Renal cortex interstitium (tissue), 11 donors: ENCODE results near the gene MSH5. TPM values are rescaled to one million over a fixed set of nuclear protein-coding genes. Genes with fewer than 3 reads are reported as not detected.
"Not testable (repeated sequence)": the region's sequence is repeated elsewhere in the genome, so short reads cannot be mapped to it uniquely, and the experiment has no call there.

Experiments
- DNase-seq, 11 donors: peaks; one replicate each; pipeline ENCODE4 v3.0.0-alpha.2; 2013; ENCODE audit warnings: low read depth in 9 of 11, low spot score in 4 of 11; ENCODE audit errors: extremely low read depth in 1 of 11
- polyA plus RNA-seq, 3 donors: library from polyadenylated mRNA; unstranded; fragments of 120-200 nt; gene quantifications; one replicate each; pipeline ENCODE4 v1.2.1, GENCODE V29; 2013; ENCODE audit not compliant: insufficient read length in 3 of 3

The MSH5 gene
- polyA plus RNA-seq, 3 donors, result 21.4 to 59.0 (median 22.1) TPM

DNA sequence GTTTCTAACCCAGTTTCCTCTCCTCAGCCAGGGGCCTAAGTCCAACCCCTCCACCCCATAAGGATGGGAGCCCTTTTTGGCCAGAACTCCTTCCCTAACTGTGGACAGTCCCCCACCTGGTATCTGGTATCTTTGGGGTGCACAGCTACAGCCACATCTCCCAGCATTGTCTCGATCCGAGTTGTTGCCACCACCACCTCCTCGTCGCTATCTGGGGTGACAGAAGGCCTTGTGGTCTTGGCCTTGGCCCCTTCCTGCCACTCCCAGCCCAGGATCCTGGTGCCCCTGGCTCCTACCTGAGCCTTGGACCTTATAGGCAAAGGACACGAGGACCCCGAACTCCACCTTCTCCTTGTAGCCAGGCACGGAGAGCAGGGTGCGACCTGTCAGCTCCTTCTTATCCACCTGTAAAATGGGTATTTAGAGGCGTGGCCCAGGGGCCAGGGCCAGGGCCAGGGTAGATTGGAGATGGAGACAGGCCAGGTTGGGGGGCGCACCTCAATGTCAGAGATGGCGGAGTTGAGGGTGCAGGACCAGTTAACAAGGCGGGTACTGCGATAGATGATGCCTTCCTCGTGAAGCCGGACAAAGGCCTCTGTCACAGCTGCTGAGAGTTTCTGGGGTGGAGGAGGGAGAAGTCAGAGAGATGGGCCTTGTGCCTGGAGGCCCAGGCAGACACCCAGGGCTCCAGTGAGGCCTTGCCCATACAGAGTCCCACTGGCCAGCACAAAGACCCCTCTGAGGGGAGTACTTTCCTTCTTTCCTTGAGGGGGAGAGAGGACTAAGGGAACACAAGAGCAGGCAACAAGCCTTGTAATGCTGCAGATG, 44.5 kb downstream of the MSH5 start:
- DNase-seq, result no peak

DNA sequence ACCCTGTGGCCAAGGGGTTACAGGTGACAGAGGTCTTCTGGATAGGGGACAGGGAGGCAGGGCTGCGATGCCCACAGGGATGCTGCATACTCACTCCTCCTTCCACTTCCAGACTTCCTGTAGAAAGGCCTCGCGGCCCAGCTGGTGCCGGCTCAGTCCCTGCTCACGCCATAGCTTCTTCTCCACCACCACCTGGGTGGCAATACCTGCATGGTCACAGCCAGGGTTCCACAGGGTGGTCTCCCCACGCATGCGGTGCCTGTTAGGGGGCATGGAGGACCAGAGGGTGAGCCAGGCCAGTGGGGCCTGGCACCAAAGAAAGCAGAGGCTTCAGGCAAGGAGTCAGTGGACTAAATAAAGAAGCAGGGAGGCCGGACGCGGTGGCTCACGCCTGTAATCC, 45.7 kb downstream of the MSH5 start:
- no peak for DNase-seq

DNA sequence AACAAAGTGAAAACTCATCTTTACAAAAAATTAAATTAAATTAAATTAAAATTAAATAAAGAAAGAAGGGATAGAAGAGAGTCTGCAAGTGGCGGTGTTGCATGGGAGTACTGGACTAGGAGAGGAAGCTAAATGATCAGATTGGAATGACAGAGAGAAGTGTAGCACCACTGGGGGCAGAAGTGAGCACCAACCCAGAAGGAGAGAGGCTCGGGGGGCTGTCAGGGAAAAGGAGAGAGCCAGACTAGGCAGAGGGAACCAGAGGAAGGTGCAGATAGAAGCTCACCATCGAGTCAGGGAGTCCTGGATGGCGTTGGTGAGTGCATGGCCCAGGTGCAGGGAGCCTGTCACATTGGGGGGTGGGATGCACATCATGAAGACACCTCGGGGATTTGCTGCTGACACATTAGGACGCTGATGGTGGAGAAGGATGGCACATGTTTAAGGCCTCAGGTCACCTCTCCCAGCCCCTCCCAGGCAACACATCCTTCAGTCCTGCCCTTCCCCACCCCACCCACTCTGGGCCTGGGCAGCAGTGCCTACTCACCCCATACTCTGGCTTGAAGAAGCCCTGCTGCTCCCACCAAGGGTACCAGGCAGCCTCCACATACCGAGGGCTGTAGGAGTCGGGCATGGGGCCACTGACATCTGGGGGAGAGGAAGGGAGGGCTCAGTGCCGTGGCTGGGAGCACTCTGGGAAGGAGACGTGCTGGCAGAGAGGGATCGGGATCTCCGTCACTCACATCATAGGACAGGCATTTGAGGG, 51.7 kb downstream of the MSH5 start:
- DNase-seq, result peak in 2 of 11 donors; percentile 58 to 65

DNA sequence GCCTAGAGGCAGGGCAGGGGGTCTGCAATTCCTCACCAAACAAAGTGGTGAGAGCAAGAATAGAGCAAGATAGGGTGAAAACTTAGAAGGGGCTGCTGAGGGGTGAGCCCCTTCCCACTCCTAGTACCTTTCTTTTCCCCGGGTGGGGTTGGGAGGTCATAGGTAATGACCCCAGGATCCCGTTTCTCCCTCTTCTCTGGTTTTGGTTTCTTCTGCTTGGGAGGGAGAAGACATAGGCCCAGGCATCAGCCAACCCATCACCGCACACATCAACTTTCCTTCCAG, 52.2 kb downstream of the MSH5 start:
- no peak for DNase-seq

- DNase-seq, result no peak
Observed at GRCh38 chr6:31792761-31793171, 53.0 kb downstream of the MSH5 start.

GRCh38 chr6:31793927-31794245, 54.1 kb downstream of the MSH5 start:
- not testable (repeated sequence) for DNase-seq

- DNase-seq, result no peak
Observed at GRCh38 chr6:31794294-31794865, 54.6 kb downstream of the MSH5 start.

GRCh38 chr6:31794866-31795615, 55.2 kb downstream of the MSH5 start:
- no peak for DNase-seq

DNA sequence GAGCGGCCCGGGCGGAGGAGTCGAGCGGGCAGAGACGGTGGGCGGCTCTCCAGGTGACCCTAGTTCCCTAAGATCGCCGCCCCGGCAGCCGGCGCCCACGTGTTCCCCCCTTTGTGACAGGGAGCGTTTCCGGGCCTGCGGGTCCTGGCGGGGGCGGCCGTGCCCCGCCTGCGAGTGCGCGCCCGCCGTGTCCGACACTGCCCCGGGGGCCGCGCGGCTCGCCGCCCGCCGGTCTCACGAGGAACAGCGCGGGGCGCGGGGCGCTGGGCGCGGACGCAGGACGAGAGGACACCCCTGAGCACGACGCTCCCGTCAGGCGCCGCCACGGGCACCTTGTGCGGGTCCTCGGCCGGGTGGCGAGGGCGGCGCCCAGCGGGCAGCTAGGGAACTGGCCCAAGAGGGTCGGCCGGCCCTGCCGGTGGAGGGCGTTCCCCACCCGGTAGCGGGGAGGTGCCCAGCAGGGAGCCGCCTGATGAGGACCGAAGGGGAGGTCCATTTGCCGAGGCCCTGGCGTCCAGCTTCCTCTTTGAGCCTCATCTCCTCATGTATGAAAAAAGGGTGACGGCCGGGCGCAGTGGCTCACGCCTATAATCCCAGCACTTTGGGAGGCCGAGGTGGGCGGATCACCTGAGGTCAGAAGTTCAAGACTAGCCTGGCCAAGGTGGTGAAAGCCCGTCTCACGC, 56.0 kb downstream of the MSH5 start, which contains the start of gene VARS1:
TSS of gene VARS1 (minus strand) at position 137 of the 683 bp plus-strand sequence. CDS start 535 bp downstream, outside the sequence.
- peak in 9 of 11 donors; percentile 70 to 85 (median 79) for DNase-seq

- DNase-seq, result no peak
Observed at GRCh38 chr6:31796993-31797385, 57.2 kb downstream of the MSH5 start.

- no peak for DNase-seq
Observed at GRCh38 chr6:31797588-31797987, 57.8 kb downstream of the MSH5 start.

DNA sequence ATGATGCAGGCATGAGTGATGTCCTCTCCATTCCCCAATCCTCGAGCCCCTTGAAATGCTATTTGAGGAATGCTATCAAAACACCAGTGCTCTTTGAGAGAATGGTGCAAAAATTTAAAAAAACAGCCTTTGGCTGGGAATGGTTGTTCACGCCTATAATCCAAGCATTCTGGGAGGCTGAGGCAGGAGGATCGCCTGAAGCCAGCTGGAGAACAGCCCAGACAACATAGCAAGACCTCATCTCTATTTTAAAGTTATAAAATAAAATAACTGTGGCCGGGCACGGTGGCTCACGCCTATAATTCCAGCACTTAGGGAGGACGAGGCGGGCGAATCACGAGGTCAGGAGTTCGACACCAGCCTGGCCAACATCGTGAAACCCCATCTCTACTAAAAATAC, 60.0 kb downstream of the MSH5 start:
- no peak for DNase-seq

GRCh38 chr6:31801031-31801927, 61.5 kb downstream of the MSH5 start:
- DNase-seq, result not testable (repeated sequence)

DNA sequence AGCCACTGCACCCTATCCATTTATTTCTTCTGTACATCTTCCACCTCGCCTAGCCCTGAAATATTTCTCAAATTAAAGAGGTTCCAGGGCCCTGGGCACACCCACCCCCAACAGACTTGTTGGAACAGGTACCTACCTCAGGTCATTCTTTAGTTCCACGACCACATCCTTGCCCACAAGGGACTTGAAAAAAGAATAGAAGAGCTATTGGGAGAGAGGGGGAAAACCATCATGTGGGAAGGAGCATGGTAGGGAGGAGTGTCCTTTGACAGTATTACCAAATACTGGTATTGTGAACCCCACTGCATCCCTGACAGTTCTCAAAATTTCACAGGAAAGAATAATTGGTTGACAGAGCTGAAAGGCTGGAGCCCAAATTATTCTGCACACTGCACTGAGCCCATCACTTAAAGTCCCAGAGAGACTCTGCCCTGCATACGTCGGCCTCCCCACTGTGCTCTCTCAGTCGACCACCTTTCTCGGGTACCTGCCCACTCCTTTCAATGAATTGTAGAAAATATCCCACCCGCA, 66.2 kb downstream of the MSH5 start:
- no peak for DNase-seq

GRCh38 chr6:31806470-31807272, 66.9 kb downstream of the MSH5 start, which contains the start of gene LSM2:
TSS of gene LSM2 (minus strand) at chr6:31806966. CDS start at chr6:31806757, 209 bp downstream.
- DNase-seq, result peak; percentile 89 to 98 (median 96)

DNA sequence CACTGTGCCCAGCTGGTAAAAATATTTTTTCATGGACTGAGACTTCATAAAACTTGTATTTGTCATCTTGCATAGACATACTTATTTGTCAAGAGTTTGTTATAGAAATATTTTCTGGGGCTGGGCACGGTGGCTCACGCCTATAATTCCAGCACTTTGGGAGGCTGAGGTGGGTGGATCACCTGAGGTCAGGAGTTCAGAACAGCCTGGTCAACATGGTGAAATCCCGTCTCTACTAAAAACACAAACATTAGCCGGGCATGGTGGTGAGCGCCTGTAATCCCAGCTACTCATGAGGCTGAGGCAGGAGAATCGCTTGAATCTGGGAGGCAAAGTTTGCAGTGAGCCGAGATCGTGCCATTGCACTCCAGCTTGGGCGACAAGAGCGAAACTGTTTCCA, 68.8 kb downstream of the MSH5 start:
- not testable (repeated sequence) for DNase-seq

DNA sequence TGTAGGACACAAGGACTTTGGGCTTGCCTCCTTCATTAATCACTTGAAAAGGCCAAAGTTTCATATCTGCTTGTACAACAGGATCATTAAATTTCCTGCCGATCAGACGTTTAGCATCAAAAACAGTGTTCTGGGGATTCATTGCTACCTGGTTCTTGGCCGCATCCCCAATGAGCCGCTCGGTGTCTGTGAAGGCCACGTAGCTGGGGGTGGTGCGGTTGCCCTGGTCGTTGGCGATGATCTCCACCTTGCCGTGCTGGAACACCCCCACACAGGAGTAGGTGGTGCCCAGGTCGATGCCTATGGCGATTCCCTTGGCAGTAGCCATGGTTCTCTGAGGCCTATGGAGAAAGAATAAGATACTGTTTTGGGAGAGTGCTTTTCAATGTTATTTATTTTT, 71.8 kb downstream of the MSH5 start:
- DNase-seq, result no peak
